A172 (cell line): ENCODE data around the gene SH3BP2. TPM values are rescaled to one million over a fixed set of nuclear protein-coding genes. Genes with fewer than 3 reads are reported as not detected.
A peak's percentile ranks its signal among the peaks of the same experiment; 100 is the strongest.

Experiments used
- DNase-seq: peaks from one replicate; pipeline ENCODE4 v3.0.0-alpha.2; 2015; ENCODE audit warnings: low spot score
- total RNA-seq: library from RNA; depleted of rRNA; stranded (reverse); fragments of >200 nt; shearing (Covaris generic); gene quantifications from 2 replicates; pipeline ENCODE4 v1.2.3, GENCODE V29; 2014

SH3BP2 gene
- total RNA-seq, 1 experiment from 2014 or later = 37.4 TPM

GRCh38 chr4:2790583-2791517 is 2.0 kb upstream of the SH3BP2 start:
- DNase-seq = no peak

DNA sequence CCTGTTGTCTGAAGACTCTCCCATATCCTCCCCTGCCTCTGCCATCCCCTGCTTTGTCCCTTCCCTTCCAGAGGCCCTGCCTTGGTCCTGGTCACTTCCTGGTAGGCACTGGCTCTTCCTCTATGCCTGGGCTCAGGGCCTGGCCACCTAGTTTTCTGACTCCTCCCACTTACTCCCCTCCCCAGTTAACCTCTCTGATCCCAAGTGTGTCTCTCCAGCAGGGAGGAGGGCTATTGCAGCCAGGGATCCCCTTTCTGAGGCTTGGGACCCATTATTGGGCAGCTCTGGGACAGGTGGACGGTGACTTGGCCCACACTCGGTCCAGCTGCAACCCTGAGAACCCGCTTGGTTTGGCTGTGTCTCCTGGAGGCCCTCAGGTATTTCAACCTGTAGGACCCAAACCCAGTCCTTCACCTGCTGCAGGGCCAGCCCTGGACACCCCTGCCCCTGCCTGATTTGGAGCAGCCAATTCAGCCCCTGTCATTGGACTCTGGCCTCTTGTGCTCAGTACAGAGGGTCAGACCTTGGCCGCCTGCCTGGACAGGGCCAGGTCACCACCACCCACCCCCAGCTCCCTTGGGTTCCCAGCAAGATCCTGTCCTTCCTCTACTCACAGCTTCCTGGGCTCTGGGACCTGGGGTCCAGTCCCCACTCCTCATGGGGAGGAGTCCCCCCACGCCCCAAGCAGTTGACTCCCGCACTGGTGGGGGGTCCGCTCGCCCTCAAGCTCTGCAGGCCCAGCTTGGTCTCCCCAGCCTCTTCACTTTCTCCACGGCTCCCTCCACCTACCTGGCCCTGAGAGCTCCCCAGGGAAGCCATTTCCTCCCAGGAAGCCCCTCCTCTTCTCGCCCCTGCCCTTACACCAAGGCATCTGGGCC is 1.1 kb upstream of the SH3BP2 start:
- no peak for DNase-seq

GRCh38 chr4:2792396-2792710 is 532 bp upstream of the SH3BP2 start:
- DNase-seq = no peak

DNA sequence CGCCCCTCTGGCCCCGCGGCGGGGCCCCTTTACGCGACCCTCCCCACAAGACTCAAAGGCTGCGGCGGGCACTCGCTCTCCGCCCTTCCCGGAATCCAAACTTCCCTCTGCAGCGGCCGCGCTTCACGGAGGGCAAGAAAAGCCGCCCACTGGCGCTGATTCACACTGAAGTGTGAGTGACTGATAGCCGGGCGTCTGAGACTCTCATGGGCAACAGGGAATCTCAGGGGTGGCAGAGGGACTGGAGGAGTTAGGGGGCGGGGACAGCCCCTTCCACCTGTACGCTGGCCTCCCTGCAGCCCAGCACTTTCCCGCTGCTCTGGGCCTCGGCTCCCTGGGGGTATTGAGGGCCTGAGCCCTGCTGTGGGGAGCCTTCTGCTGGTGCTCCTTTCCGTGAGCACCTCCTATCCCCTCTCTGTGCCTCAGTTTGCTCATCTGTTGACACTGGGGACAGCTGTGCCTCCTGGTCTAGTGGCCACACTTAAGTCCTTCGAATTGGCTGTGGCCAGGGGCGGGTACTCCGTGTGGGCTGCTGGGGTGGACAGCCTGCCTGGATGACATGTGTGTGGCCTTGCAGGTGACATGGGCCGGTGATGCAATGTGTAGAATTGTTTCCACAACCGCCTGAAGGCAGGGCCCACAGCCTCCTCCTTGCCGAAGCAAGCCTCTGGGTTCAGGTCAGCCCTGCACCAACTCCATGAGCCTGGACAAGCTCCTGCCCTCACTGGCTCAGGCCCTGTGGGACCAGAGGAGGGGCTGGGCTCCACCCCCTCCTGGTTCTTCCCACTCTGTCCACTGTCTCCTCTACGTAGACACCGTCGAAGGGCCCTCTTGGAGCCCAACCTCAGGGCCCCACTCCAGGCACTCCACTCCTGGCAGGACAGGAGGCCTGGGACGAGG is 951 bp downstream of the SH3BP2 start:
- DNase-seq = peak; percentile 71

- DNase-seq = peak; percentile 73
Measured at GRCh38 chr4:2794486-2795299, 1.8 kb downstream of the SH3BP2 start.

- DNase-seq = no peak
Measured at GRCh38 chr4:2795300-2795892, 2.5 kb downstream of the SH3BP2 start.

DNA sequence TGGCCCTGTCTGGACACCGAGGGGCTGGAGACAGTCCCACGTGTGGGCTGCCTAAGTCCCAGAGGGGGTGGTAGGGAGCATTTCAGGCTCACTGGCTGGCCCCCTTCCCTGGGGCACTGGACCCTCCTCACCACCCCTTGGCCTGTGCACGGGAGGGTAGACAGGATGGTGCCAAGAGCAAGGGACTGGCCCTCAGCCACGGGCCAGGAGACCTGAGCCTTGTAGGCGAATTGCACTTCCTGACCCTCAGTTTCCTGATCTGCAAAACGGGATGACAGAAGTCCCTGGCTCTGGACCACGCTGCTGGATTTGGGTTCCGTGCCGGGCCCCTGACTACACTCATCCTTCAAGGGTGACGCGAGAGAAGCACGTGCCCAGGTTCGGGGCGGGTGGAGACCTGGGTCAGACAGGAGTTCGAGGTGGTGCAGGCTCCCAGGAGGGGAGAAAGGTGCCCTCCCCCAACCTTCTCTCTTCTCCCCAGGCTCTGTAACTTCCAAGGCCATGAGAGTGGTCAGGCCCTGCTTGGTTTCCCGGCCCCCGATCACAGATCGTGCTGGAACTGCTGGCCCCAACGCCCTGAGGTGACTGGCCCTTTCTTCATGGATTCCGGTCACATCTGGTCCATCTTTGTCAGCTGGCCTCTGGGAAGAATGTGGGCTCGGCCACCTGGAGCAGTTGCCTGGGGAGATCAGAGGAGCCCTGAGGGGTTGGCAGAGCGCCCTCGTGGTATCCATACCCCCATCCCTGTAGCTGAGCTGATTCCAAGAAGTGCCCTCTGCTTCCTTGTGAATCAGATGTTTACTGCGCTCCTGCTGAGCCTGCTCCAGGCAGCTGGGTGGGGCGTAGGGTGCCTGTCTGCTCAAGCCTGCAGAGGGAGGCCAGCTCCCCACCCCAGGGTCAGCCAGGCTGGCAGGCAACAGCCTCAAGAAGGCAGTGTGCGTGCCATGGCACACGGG is 3.3 kb downstream of the SH3BP2 start:
- peak; percentile 98 for DNase-seq

DNA sequence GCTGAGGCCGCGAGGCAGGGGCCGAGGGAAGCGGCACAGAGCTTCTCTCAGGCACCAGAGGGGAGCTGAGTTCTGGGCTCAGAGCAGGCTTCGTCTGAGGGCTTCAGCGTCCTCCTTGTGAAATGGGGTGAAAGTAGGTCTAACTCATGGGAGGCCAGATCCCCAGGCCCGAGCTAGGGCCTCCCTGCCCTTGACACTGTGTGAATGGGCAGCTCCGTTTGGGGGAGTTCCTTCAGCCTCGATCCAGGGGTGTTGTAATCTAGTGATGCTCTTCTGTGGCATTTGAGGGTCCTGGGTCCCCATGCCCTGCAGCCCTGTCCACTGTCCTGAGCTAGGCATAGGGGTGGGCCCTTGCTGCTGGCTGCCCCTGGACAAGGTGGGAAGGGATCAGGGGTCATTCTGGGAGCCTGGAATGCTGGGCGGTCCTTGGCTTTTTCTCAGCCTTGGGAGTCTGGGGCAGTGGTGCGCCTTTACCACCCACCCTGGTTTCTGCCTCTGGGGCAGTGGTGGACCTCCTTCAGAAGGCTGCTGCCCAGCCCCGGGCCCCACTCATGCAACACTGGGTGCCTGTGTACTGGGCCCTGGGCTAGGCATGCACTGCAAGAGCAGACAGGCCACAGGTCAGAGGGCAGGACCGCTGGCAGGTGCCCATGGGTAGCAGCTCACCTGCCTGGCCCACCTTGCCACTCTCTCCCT is 4.1 kb downstream of the SH3BP2 start:
- no peak for DNase-seq

DNA sequence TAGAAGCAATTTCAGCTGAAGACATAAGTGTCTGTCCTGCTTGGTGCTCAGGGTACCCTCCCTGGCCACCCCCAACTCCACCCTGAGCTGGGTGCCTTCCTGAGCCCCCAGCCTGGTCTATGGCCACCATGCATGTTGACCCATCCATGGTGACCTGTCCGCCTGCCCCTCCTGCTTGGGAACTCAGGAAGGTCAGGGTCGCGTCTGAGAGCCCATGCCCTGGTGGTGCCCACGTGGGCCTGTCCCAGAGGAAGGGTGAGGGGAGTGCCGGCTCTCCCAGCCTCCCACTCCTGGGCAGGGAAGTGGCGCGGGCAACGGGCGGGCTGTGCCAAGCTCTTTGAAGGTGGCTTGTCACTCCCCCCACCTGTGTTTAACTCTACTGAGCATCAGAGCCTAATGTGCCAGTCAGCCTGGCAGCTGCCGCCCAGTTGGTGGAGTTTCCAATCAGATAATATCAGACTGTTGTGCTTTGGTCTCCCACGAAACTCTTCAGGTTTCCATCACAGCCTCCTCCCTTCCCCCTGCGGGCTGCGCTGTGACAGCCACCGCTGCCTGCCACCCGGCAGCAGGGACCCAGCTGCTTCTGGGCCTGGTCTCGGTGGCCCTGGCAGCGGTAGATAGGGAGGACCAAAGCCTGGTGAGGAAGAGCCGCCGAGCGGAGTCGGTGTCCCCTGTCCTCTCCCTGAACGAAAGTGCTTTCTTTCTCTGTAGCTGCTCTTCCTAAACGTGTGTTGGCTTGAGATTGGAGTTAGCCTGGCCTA is 4.8 kb downstream of the SH3BP2 start:
- no peak for DNase-seq

DNA sequence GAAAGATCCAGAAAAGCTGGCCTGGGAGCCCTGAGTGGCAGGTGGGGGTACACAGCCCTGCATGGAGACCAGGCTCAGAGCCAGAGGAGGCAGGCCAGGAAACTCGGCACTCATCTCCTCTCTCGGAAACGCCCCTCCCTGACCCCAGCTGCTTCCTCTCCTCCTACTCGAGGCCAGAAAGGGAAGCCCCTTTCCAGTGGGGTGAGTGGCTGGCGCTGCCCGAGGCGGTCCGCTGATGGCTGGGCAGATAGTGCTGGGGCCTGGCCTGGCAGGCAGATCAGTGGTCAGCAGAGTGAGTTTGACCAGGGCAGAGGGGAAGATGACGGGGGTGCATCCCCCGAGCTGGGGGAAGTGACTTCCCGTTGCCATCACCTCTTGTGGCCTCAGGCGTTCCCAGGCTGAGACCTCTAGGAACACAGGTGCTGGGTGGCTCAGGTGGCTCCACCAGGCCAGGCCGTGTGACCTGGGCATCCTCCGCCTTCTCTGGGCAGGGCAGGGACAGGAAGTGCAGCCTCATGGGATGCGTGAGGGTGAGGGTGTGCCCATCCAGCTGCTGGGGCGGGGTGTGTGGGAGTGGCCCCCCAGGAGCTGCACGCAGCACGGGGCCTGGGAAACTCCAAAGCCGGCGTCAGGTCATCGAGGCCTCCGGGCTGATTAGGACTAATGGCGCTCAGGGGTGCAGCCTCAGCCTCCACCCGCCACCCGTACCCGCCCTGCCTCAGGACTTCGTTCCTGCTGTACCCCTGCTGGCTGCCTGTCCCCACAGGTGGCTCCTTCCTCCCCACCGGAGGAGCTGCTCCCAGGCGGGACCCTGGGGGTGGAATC is 5.7 kb downstream of the SH3BP2 start:
- DNase-seq = peak; percentile 87

GRCh38 chr4:2799224-2799911 is 6.5 kb downstream of the SH3BP2 start:
- no peak for DNase-seq

GRCh38 chr4:2799971-2800690 is 7.2 kb downstream of the SH3BP2 start:
- DNase-seq = no peak

DNA sequence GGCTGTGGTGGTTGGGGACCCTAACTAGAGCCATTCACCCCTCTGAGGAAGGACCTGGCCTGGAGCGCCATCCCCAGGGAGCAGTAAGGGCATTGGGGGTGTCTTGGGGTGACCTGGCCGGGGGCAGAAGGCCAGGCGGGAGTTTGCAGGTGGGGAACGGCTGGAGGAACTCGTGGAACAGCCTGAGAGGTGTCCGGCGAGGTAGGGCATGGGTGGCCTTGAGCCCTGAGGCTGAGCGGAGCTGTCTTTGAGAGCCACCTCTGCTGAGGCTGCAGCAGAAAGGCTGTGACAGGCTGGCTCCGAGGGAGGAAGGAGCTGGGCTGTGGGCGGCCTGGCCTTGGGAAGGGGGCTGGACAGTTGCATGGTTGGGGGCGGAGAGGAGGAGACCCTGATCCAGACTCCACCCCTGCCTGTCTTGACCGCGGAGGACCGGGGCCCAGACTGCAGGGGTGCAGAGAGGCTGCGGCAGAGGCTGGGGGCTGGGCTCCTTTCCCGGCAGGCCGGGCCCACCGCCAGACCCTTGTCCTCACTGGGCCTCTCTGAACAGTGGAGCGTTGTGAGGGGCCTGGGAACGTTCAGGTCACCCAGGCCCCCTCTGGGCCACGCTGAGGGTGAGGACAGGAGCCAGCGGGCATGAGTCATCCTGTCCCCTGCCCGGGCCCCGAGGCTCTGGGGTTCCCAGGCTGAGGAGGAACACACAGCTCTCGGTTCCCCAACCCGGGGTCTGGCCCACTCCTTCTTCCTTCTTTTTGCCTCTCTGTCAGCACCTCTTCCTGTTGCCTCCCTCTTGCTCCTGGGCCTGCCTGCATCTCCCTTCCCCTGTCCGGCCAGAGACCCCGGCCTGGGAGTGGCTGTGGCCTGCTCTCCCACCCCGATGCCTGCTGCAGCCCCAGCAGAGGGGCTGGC is 8.1 kb downstream of the SH3BP2 start:
- peak; percentile 72 for DNase-seq
